K562 (cell line): ENCODE data around the gene SLCO2B1.

Experiments
- HLTF ChIP-seq: fragments of 450-650 bp; IDR thresholded peaks from 2 replicates; pipeline ENCODE4 v1.6.1; 2016
- NCOA1 ChIP-seq: fragments of 450-650 bp; IDR thresholded peaks from 2 replicates; pipeline ENCODE4 v1.6.1; 2016; ENCODE audit warnings: low read depth
- POLR2A ChIP-seq: fragments of 450-650 bp; conservative IDR thresholded peaks from 2 replicates; pipeline ENCODE4 v1.6.1; 2016

DNA sequence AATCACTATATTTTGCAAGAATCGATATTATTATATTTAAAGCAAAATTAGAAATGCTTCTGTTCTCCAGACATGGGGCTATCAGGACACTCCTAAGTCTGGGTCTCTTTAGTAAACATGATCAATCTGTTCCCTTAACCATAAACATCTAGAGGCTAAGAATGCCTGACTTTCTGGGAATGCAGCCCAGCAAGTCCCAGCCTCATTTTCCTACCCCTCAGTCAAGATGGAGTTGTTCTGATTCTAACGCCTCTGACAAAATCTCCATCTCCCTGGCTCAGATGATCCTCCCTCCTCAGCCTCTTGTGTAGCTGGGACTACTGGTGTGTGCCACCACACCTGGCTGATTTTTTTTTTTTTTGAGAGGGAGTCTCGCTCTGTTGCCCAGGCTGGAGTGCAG lies 35.0 kb downstream of the SLCO2B1 start:
- no peak for TF ChIP-seq POLR2A
- no peak for TF ChIP-seq NCOA1
- no peak for TF ChIP-seq HLTF
